ENCODE data around the gene ATP2B1.

GRCh38 chr12:89540586-89540985 is 168.1 kb downstream of the ATP2B1 start:
- no peak for TF ChIP-seq CTCF (IDR thresholded peaks at IDR 0.05)
- TF ChIP-seq POLR2A (IDR thresholded peaks at IDR 0.05) = no peak
- TF ChIP-seq POLR2AphosphoS5 (IDR thresholded peaks at IDR 0.05) = no peak
